GM12891 (cell line): ENCODE results near the gene PON1.

ENCODE experiments used
- PAX5 ChIP-seq: IDR thresholded peaks from 2 replicates; pipeline ENCODE4 v1.6.1; 2011; ENCODE audit warnings: low read length, moderate library complexity, mild to moderate bottlenecking; ENCODE audit not compliant: insufficient read depth, severe bottlenecking
- POLR2A ChIP-seq: IDR thresholded peaks from 2 replicates; pipeline ENCODE4 v1.6.1; 2011; ENCODE audit warnings: low read depth, low read length, control low read depth
- POLR2AphosphoS5 ChIP-seq: IDR thresholded peaks from 2 replicates; pipeline ENCODE4 v1.6.1; 2011; ENCODE audit warnings: low read depth, low read length, control low read depth
- POU2F2 ChIP-seq: IDR thresholded peaks from 2 replicates; pipeline ENCODE4 v1.6.1; 2011; ENCODE audit warnings: low read depth, mild to moderate bottlenecking, control low read depth, low read length, moderate library complexity
- SPI1 ChIP-seq: IDR thresholded peaks from 2 replicates; pipeline ENCODE4 v1.6.1; 2011; ENCODE audit warnings: low read depth, low read length, control low read depth
- TAF1 ChIP-seq: IDR thresholded peaks from 2 replicates; pipeline ENCODE4 v1.6.1; 2011; ENCODE audit warnings: low read depth, low read length, control low read depth

- TF ChIP-seq POLR2A (no peak), POLR2AphosphoS5 (no peak), SPI1 (no peak), POU2F2 (no peak), TAF1 (no peak), PAX5 (no peak)
Measured at GRCh38 chr7:95335093-95335492, 10.8 kb upstream of the PON1 start.
